HEK293 (cell line): ENCODE measurements around the gene LTC4S.

Experiments used
- CTCF ChIA-PET: fragments of 350-600 bp; formaldehyde crosslinking; extraction: SDS; loops from one replicate; lab custom pipeline; 2021; ENCODE audit warnings: antibody characterized with exemption; lab: Yijun Ruan, JAX
- POLR2A ChIA-PET: fragments of 300-600 bp; formaldehyde crosslinking; extraction: SDS; loops from one replicate; lab custom pipeline; 2020; ENCODE audit warnings: antibody characterized with exemption, inconsistent platforms; lab: Yijun Ruan, JAX
- H3K27ac ChIP-seq: fragments of 200-500 bp; sonication (Bioruptor generic); 2 replicates; pipeline ENCODE4 v1.5.1; 2014; ENCODE audit warnings: low read depth, low read length, control low read depth, inconsistent platforms; ENCODE audit errors: extremely low read depth
- H3K36me3 ChIP-seq, 2 experiments: fragments of 200-500 bp in 1 of 2; sonication (Bioruptor generic) in 1 of 2; 1 replicate in 1 of 2; 2 replicates in 1 of 2; pipeline ENCODE4 v1.5.1; 2014 to 2017; ENCODE audit warnings: inconsistent platforms in 2 of 2, low read length in 2 of 2; ENCODE audit not compliant: control insufficient read depth in 2 of 2, insufficient read depth in 1 of 2
- H3K4me1 ChIP-seq: fragments of 200-500 bp; sonication (Bioruptor generic); 2 replicates; pipeline ENCODE4 v1.5.1; 2014; ENCODE audit warnings: mild to moderate bottlenecking, low read length, inconsistent platforms; ENCODE audit not compliant: control insufficient read depth, insufficient read depth
- H3K4me3 ChIP-seq: 2 replicates; pipeline ENCODE4 v1.5.1; 2011; ENCODE audit warnings: low read depth, mild to moderate bottlenecking, control low read depth, low read length, moderate library complexity
- H3K9me3 ChIP-seq: fragments of 200-500 bp; sonication (Bioruptor generic); 2 replicates; pipeline ENCODE4 v1.5.1; 2014; ENCODE audit warnings: low read depth, low read length, inconsistent platforms; ENCODE audit not compliant: control insufficient read depth, insufficient read depth
- BCL11B ChIP-seq: fragments of 450-650 bp; formaldehyde crosslinking; IDR thresholded peaks from 2 replicates; pipeline ENCODE4 v1.5.1; 2016; ENCODE audit warnings: low read depth, missing biosample characterization, missing genetic modification characterization
- GFI1B ChIP-seq: fragments of 450-650 bp; formaldehyde crosslinking; IDR thresholded peaks from 2 replicates; pipeline ENCODE4 v1.5.1; 2016; ENCODE audit warnings: missing biosample characterization, missing genetic modification characterization
- KLF8 ChIP-seq: fragments of 450-650 bp; formaldehyde crosslinking; IDR thresholded peaks from 2 replicates; pipeline ENCODE4 v1.5.1; 2016; ENCODE audit warnings: missing biosample characterization, missing genetic modification characterization
- ZBTB21 ChIP-seq: fragments of 450-650 bp; formaldehyde crosslinking; IDR thresholded peaks from 2 replicates; pipeline ENCODE4 v1.5.1; 2017; ENCODE audit warnings: missing biosample characterization, missing genetic modification characterization
- ZBTB7A ChIP-seq: fragments of 450-650 bp; formaldehyde crosslinking; IDR thresholded peaks from 2 replicates; pipeline ENCODE4 v1.5.1; 2016; ENCODE audit warnings: low read depth, missing biosample characterization, missing genetic modification characterization
- ZNF121 ChIP-seq: fragments of 450-650 bp; formaldehyde crosslinking; IDR thresholded peaks from 2 replicates; pipeline ENCODE4 v1.5.1; 2016; ENCODE audit warnings: missing biosample characterization, missing genetic modification characterization
- ZNF140 ChIP-seq: fragments of 450-650 bp; formaldehyde crosslinking; IDR thresholded peaks from 2 replicates; pipeline ENCODE4 v1.5.1; 2016; ENCODE audit warnings: missing biosample characterization, missing genetic modification characterization
- ZNF146 ChIP-seq: fragments of 450-650 bp; formaldehyde crosslinking; IDR thresholded peaks from 2 replicates; pipeline ENCODE4 v1.5.1; 2016; ENCODE audit warnings: missing biosample characterization, missing genetic modification characterization
- ZNF266 ChIP-seq: fragments of 450-650 bp; formaldehyde crosslinking; IDR thresholded peaks from 2 replicates; pipeline ENCODE4 v1.5.1; 2016; ENCODE audit warnings: missing biosample characterization, missing genetic modification characterization, low read depth
- ZNF37A ChIP-seq: fragments of 450-650 bp; IDR thresholded peaks from 2 replicates; pipeline ENCODE4 v1.5.1; 2018; ENCODE audit warnings: missing biosample characterization, missing genetic modification characterization
- ZNF423 ChIP-seq: fragments of 450-650 bp; formaldehyde crosslinking; IDR thresholded peaks from 2 replicates; pipeline ENCODE4 v1.5.1; 2016; ENCODE audit warnings: missing biosample characterization, missing genetic modification characterization
- ZNF510 ChIP-seq: fragments of 450-650 bp; formaldehyde crosslinking; IDR thresholded peaks from 2 replicates; pipeline ENCODE4 v1.5.1; 2018; ENCODE audit warnings: mild to moderate bottlenecking, missing genetic modification characterization, missing biosample characterization; ENCODE audit not compliant: insufficient replicate concordance
- ZNF585B ChIP-seq: fragments of 450-650 bp; formaldehyde crosslinking; IDR thresholded peaks from 2 replicates; pipeline ENCODE4 v1.5.1; 2016; ENCODE audit warnings: missing biosample characterization, missing genetic modification characterization
- ZNF658 ChIP-seq: fragments of 450-650 bp; formaldehyde crosslinking; IDR thresholded peaks from 2 replicates; pipeline ENCODE4; 2016; ENCODE audit warnings: missing biosample characterization, missing genetic modification characterization
- ZNF76 ChIP-seq: fragments of 450-650 bp; formaldehyde crosslinking; IDR thresholded peaks from 2 replicates; pipeline ENCODE4; 2016; ENCODE audit warnings: low read depth, missing biosample characterization, missing genetic modification characterization, borderline replicate concordance
- ZNF837 ChIP-seq: fragments of 450-650 bp; formaldehyde crosslinking; IDR thresholded peaks from 2 replicates; pipeline ENCODE4 v1.5.1; 2016; ENCODE audit warnings: missing biosample characterization, missing genetic modification characterization
- TF ChIP-seq, protein P1 (sequence below): fragments of 450-650 bp; formaldehyde crosslinking; IDR thresholded peaks from 2 replicates; pipeline ENCODE4 v1.5.1; 2017; ENCODE audit warnings: missing biosample characterization, missing genetic modification characterization
- TF ChIP-seq, protein P2 (sequence below): fragments of 450-650 bp; formaldehyde crosslinking; IDR thresholded peaks from 2 replicates; pipeline ENCODE4 v1.5.1; 2016; ENCODE audit warnings: missing biosample characterization, missing genetic modification characterization
- TF ChIP-seq, protein P3 (sequence below): fragments of 450-650 bp; formaldehyde crosslinking; conservative IDR thresholded peaks from 2 replicates; pipeline ENCODE4 v1.5.1; 2016; ENCODE audit warnings: low read depth, missing biosample characterization, missing genetic modification characterization
- TF ChIP-seq, protein P4 (sequence below): fragments of 450-650 bp; formaldehyde crosslinking; IDR thresholded peaks from 2 replicates; pipeline ENCODE4 v1.5.1; 2016; ENCODE audit warnings: missing biosample characterization, missing genetic modification characterization

LTC4S gene

DNA sequence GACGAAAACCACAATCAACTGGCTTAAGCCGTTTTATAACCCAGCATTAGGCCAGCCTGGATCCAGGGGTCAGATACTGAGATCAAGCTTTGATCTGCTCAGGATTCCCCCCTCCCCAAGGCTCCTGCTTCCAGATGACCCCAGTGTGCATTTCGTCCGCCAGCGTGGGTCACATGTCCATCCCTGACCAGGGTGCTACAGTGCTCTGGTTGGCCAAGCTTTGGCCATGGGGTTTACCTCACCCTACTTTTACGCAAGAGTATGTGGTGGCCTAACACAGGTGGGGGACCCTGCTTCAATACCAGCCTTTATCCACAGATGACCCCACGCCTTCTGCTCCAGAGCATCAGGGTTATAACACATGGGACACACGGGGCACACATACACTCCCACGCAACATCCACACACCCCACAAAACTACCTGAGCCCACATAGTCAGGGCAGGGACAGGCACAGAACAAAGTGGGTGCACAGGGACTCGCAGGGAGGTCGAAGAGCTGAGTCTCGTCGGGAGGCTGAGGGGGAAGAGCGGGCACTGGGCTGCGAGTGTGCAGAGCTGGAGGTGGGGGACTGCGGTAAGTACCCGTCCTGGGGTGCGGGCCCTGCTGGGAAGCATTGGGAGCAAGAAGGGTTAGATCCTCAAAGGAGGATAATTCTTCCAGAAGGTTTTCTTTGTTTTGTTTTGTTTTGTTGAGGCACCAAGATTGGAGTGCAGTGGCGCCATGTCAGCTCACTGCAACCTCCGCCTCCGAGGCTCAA is 21.9 kb downstream of the LTC4S start:
- no peak overlapping the region for H3K4me3 ChIP-seq
- H3K4me1 ChIP-seq: peaks cover 14% of the 10 kb centered on the region
- no peaks in the 10 kb centered on the region for H3K9me3 ChIP-seq
- ChIA-PET CTCF (interaction anchor here (0.6 kb wide), 1 partner anchor 11 kb away, joined by 3 read pairs; no protein-coding TSS in a partner anchor), POLR2A (no interaction called here)
- H3K36me3 ChIP-seq: peaks cover 5 to 47% of the 10 kb centered on the region in 2 experiments; a peak in 2 of 3 replicates
- no peak overlapping the region for H3K27ac ChIP-seq
- no peak for TF ChIP-seq ZNF510 (tag by site-specific recombination)
- TF ChIP-seq BCL11B (tag by site-specific recombination): no peak
- TF ChIP-seq ZNF266: no peak
- TF ChIP-seq, protein P1, sequence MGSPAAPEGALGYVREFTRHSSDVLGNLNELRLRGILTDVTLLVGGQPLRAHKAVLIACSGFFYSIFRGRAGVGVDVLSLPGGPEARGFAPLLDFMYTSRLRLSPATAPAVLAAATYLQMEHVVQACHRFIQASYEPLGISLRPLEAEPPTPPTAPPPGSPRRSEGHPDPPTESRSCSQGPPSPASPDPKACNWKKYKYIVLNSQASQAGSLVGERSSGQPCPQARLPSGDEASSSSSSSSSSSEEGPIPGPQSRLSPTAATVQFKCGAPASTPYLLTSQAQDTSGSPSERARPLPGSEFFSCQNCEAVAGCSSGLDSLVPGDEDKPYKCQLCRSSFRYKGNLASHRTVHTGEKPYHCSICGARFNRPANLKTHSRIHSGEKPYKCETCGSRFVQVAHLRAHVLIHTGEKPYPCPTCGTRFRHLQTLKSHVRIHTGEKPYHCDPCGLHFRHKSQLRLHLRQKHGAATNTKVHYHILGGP (tag by site-specific recombination): no peak
- TF ChIP-seq, protein P2, sequence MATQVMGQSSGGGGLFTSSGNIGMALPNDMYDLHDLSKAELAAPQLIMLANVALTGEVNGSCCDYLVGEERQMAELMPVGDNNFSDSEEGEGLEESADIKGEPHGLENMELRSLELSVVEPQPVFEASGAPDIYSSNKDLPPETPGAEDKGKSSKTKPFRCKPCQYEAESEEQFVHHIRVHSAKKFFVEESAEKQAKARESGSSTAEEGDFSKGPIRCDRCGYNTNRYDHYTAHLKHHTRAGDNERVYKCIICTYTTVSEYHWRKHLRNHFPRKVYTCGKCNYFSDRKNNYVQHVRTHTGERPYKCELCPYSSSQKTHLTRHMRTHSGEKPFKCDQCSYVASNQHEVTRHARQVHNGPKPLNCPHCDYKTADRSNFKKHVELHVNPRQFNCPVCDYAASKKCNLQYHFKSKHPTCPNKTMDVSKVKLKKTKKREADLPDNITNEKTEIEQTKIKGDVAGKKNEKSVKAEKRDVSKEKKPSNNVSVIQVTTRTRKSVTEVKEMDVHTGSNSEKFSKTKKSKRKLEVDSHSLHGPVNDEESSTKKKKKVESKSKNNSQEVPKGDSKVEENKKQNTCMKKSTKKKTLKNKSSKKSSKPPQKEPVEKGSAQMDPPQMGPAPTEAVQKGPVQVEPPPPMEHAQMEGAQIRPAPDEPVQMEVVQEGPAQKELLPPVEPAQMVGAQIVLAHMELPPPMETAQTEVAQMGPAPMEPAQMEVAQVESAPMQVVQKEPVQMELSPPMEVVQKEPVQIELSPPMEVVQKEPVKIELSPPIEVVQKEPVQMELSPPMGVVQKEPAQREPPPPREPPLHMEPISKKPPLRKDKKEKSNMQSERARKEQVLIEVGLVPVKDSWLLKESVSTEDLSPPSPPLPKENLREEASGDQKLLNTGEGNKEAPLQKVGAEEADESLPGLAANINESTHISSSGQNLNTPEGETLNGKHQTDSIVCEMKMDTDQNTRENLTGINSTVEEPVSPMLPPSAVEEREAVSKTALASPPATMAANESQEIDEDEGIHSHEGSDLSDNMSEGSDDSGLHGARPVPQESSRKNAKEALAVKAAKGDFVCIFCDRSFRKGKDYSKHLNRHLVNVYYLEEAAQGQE (tag by site-specific recombination): no peak
- TF ChIP-seq KLF8 (tag by site-specific recombination): no peak
- no peak for TF ChIP-seq ZBTB7A (tag by site-specific recombination)
- no peak for TF ChIP-seq ZBTB21
- TF ChIP-seq ZNF837 (tag by site-specific recombination): no peak
- TF ChIP-seq ZNF76 (tag by site-specific recombination): no peak
- no peak for TF ChIP-seq ZNF37A (tag by site-specific recombination)
- TF ChIP-seq ZNF658 (tag by site-specific recombination): no peak
- TF ChIP-seq ZNF585B (tag by site-specific recombination): no peak
- TF ChIP-seq ZNF140 (tag by site-specific recombination): no peak
- no peak for TF ChIP-seq ZNF423
- TF ChIP-seq ZNF146 (tag by site-specific recombination): no peak
- TF ChIP-seq, protein P3, sequence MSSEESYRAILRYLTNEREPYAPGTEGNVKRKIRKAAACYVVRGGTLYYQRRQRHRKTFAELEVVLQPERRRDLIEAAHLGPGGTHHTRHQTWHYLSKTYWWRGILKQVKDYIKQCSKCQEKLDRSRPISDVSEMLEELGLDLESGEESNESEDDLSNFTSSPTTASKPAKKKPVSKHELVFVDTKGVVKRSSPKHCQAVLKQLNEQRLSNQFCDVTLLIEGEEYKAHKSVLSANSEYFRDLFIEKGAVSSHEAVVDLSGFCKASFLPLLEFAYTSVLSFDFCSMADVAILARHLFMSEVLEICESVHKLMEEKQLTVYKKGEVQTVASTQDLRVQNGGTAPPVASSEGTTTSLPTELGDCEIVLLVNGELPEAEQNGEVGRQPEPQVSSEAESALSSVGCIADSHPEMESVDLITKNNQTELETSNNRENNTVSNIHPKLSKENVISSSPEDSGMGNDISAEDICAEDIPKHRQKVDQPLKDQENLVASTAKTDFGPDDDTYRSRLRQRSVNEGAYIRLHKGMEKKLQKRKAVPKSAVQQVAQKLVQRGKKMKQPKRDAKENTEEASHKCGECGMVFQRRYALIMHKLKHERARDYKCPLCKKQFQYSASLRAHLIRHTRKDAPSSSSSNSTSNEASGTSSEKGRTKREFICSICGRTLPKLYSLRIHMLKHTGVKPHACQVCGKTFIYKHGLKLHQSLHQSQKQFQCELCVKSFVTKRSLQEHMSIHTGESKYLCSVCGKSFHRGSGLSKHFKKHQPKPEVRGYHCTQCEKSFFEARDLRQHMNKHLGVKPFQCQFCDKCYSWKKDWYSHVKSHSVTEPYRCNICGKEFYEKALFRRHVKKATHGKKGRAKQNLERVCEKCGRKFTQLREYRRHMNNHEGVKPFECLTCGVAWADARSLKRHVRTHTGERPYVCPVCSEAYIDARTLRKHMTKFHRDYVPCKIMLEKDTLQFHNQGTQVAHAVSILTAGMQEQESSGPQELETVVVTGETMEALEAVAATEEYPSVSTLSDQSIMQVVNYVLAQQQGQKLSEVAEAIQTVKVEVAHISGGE: no peak

DNA sequence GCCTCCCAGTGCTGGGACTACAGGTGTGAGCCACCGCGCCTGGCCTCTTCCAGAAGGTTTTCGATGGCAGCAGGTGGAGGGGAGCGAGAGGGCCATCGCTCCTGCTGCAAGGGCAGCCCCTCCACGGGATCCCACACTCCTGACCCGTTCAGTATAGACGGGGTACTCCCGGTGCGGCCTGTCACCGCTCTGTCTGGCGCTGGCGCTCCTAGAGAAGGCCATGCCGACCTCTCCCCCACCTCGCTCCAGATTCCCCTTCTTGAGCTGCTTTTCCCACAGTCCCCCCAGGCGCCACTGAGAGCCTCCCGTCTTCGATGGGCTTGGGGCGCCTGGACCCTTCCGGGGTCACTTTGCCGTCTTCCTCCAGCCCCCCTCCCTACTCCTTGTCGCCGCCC is 22.6 kb downstream of the LTC4S start:
- Histone ChIP-seq H3K4me3 (no peak overlapping the region), H3K27ac (no peak overlapping the region), H3K36me3 (peaks cover 5 to 45% of the 10 kb centered on the region in 2 experiments; a peak in 2 of 3 replicates), H3K4me1 (peaks cover 14% of the 10 kb centered on the region), H3K9me3 (no peaks in the 10 kb centered on the region)
- TF ChIP-seq GFI1B (tag by site-specific recombination): no peak
- TF ChIP-seq, protein P4, sequence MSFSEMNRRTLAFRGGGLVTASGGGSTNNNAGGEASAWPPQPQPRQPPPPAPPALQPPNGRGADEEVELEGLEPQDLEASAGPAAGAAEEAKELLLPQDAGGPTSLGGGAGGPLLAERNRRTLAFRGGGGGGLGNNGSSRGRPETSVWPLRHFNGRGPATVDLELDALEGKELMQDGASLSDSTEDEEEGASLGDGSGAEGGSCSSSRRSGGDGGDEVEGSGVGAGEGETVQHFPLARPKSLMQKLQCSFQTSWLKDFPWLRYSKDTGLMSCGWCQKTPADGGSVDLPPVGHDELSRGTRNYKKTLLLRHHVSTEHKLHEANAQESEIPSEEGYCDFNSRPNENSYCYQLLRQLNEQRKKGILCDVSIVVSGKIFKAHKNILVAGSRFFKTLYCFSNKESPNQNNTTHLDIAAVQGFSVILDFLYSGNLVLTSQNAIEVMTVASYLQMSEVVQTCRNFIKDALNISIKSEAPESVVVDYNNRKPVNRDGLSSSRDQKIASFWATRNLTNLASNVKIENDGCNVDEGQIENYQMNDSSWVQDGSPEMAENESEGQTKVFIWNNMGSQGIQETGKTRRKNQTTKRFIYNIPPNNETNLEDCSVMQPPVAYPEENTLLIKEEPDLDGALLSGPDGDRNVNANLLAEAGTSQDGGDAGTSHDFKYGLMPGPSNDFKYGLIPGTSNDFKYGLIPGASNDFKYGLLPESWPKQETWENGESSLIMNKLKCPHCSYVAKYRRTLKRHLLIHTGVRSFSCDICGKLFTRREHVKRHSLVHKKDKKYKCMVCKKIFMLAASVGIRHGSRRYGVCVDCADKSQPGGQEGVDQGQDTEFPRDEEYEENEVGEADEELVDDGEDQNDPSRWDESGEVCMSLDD (tag by site-specific recombination): 0 out of 2 replicates have a peak, but pooled peaks have one; percentile 22
- peak; percentile 91 for TF ChIP-seq ZNF121 (tag by site-specific recombination)
- ChIA-PET CTCF (no interaction called here), POLR2A (no interaction called here)
